DMS79 treated with DMSO at 0.1 percent for 48 hours (cell line): ENCODE measurements around the gene SRPX.

ENCODE experiments used
- DNase-seq: peaks from one replicate; lab custom pipeline; 2025; lab: John Stamatoyannopoulos, UW

SRPX gene, protein sequence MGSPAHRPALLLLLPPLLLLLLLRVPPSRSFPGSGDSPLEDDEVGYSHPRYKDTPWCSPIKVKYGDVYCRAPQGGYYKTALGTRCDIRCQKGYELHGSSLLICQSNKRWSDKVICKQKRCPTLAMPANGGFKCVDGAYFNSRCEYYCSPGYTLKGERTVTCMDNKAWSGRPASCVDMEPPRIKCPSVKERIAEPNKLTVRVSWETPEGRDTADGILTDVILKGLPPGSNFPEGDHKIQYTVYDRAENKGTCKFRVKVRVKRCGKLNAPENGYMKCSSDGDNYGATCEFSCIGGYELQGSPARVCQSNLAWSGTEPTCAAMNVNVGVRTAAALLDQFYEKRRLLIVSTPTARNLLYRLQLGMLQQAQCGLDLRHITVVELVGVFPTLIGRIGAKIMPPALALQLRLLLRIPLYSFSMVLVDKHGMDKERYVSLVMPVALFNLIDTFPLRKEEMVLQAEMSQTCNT

DNA sequence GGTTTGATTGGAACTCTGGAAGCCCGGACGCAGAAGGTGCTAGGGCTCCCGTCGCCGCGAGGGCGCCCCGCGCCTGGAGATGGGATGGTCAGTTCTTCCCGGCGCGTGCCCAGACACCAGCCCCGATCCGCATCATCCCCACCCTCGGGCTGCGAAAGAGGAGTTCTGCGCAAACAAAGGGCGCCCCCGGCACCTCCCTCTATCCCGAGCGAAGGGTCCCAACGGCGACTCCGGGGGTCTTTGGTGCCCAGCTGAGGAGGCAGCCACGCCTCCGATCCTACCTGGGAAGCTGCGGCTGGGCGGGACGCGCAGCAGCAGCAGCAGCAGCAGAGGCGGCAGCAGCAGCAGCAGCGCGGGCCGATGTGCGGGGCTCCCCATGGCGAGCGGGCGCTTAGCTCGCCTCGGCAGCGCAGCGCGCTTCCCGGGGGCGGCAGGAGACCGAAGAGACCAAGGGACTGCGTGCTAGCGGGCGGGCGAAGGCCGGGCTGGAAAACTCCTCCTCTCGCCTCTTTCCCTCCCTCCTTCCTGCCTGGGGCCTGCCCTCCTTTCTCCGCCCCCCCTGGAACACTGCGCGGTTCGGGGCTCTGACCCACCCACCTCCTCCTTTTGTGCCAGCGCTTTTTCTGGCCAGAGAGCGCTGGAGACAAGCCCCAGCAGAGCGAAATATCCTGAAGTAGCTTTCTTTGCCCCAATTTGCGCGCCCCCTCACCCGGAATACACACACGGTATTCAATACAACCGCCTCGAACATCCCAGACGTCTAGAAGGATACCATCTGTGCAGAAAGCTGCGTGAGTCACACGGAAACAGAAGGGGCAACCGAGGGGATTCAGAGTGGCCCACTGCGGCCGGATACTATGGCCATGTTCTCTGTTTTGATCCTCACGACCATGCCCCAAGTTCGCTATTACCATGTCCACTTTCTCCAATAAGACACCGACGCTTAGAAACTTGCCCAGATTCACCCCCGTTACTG is at the start of gene SRPX:
Gene SRPX (minus strand): TSS at position 457 of the 976 bp plus-strand sequence. CDS start 79 bp downstream, at position 378.
- DNase-seq: no peak

DNA sequence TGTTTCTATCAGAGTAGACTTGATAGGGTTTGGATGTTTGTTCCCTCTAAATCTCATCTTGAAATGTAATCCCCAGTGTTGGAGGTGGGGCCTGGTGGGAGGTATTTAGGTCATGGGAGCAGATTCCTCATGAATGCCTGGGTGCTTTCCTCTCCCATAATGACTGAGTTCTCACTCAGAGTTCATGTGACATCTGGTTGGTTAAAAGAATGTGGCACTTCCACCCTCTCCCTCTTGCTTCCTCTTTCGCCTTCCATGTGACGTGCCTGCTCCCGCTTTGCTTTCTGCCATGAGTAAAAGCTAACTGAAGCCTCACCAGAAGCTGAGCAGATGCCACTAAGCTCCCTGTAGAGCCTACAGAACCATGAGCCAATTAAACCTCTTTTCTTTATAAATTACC is 47.3 kb upstream of the SRPX start:
- no peak for DNase-seq

DNA sequence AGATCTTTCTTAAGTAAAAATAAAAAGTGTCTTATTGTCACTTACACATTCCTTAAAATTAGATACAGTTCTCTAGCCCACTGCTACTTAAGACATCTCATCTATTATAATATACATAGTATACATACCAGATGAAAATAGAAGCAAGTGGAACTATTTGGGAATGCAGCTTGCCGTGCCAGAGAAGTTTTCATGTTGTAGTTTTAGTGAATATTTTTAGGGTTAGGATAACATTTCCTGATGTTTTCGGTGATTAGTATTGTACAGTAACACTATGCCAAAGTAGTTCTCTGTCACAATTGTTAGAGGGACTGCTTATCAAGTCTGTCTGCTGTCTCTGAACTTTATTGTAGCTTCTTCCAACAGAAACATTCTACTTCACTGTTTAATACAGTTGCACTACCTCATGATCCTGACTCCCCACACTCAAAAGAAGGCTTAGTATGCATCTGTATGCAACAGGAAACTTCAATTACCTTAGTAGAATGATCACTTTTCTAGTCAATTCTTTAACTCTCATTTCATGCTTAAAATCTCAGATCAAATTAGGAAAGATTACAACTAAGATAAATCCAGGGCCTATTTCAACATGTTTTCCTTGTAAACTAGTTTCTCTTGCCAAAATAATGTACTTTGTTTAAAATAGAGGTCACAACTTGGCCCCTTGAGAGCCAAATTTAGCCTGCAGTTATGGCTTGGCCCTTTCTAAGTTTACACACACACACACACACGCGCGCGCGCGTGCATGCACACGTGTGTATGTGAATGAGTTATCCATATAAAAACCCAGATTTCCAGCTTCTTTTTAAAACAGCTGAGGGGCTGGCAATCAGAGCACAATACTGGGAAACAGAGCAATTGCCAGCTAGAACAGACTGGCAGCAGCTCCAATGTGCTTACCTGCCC is 42.3 kb upstream of the SRPX start:
- DNase-seq: no peak

DNA sequence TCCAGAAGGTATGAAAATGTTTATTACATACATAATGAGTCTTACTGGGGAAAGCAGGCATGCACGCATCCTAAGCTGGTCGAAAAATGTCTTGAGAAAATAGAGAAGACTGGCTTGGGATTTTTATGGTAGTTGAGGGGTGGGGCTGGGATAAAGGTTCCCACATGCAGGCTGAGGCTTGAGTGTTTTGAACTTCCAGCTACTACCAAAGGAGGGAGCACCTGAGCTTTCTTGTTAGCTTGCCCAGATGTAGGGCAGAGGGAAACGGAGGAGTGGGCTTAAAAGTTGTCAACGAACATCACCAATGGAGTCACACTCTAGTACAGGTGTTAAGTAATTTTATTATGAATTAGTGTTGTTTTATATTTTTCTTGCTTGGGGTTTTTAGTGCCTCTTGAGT is 39.6 kb upstream of the SRPX start:
- DNase-seq: no peak

DNA sequence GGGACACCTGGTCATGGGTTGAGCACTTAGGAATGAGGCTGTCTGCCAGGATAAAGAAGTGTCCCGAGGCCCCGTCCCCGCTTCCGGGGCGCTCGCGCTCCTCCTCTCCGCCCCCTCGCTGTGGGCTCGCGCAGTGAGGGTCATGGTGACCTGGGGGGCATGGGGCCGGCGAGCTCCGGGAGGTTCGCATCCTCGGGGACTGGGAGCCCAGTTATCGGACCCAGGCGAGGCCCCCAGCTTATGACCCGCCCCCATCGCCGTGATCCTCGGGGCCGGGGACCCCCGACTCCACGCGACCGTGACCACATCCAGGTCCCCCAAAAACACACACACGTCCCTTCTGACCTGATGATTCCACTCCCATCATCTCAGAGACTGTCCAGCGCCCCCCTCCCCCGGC is 35.3 kb upstream of the SRPX start:
- DNase-seq: no peak

DNA sequence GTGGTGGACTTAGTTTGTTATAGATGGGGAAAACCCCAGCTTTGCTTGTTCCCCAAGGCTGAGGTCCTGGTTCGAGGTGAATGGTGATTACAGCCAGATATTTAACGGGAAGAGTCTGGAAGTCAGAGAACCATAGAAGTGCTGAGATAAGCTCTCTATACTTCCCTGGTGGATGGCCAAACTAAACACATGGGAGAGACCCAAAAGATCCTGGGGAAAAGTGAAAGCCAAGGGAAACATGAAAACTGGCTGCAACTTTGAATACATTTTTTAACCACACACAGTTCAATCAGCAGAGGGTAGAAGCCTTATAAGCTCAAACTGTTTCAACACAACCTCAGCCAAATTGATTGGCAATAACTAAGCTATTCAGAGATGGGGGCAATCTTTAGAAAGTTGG is 29.3 kb upstream of the SRPX start:
- no peak for DNase-seq

DNA sequence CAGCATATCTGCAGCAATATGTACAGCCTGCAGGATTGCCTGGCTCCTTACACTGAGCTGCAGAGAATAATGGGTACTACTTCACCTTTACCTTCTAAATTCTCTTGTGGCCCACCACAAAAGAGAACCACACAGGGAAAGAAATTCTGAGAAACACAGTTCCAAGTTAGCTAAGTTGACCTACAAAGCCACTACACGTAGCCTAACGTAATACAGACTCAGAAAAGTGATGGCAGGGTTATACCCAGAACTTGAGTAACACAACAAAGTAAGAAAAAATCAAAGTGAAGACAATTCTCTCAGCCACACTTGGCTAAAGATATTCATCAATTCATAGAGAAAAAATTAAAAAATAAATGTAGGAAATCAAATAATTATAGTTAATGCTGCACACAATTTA is 26.4 kb upstream of the SRPX start:
- no peak for DNase-seq

DNA sequence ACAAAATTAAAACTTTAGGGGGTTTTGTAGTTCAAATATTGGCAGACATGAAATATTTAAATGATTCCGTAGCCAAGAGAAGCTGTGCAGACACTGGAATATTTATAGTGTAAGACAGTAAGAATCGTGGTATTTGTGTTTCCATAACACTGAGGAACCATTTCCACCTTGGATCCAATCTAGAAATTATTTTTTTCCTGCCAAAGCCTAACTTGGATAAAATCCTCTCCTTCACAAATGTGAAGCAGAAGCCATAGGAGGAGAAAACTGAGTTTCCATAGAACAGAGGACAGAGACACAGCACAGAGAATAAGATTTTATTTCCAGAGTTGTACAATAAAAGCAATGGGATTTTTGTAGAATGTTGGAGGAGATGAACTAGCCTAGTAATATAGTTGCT is 19.9 kb upstream of the SRPX start:
- no peak for DNase-seq

DNA sequence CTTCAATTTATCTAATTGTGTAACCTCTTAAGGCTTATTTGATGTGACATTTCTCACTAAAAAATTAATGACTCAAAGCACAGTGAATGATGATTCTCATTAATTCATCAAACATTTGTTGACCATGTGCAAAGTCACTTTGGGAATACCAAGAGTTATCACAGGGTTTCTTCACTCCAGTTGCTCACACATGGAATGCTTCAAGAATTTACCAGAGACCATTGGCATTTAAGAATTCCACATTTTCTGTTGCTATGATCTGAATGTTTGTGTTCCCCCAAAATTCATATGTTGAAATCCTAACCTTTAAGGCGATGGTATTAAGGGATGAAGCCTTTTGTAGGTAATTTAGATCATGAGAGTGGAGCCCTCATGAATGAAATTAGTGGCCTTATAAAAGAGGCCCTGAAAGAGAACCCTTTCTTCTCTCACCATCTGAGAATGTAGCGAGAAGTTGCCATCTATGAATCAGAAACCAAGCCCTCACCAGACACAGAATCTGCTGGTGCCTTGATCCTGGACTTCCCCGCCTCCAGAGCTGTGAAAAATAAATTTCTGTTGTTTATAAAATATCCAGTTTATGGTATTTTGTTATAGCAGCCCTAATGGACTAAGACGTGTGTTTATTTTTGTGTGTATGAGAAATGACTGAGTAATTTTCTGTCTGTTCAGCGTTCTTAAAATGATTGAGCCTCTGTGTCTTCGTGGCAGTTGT is 16.4 kb upstream of the SRPX start:
- no peak for DNase-seq

DNA sequence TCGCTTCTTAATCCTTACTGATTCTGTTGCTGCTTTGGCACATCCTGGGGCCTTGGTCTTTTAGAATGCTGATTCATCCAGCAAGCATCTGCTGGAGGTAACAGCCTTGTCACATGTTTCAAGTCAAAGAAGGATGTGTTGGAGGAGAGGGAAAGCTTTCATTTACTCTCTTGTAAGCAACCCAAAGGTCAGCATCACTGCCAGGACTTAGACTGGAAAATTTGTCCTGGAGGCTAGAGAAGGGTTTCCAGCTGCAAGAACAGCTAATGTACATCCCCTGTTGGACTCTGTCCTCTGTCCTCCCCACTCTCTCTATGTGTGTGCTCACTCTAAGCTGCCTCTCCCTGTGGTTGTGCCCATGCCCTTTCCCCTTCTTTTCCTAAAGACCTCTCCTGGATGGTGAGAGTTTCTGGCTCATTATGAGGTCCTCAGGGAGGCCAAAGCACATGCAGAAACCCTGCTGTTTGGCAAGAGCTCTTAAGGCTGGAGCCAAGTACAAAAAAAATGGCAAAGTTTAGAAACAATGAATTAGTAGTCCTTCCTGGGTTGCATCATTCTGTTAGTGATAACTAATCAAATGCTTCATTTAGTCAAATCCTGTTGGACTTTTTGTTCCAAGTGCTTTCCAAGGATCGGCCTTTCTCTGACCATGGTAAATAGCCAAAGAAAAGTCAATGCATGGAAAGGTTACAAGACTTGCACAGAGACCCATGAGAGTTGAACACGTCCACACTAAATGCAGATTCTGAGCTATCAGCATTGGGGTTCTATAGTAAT is 13.4 kb upstream of the SRPX start:
- no peak for DNase-seq

DNA sequence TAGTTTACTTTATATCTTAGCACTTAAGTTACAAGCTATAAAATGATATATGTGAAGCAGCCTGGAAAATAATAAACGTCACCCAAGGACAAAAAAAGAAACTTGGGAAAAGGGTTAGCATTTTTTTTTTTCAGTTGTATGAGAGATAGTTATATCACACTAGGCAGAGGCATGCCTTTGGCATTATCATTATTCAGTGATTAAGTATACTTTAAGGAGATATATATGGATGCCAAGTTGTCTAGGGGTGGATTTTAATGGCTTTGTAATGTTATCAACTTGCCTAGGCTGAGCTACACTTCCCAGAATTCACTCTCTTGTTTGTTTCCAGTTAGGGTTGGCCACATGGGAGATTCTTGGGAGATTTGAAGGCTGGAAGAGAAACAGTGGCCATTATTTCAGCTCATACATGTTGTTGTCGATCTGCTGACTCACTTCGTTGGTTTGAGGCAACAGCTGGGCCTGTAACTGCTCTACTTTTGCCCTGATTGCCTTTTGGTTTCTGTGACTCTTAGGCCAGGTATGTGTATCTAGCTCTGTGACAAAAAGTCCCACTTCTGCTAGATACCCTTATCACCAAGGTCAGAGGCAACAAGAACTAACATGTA is 11.5 kb upstream of the SRPX start:
- DNase-seq: no peak

DNA sequence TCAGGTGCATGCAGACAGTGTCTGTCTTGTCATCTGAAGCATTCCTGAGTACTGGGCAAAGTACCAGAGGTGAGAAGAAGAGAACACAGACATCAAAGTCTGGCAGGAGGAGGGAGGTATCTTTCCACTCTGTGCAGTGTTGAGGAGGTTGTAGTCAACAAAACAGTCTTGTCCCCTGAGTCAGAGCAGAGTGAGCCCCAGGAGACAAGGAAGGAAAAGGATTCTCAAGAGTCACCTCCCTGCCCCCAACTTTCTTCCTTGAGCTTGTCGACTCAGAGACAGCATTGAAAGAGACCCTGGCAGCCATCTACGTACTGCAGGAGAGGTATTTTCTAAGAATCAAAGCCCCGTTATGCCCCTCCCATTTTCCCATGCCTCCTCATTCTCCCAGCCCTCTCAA is 4.4 kb upstream of the SRPX start:
- DNase-seq: no peak

DNA sequence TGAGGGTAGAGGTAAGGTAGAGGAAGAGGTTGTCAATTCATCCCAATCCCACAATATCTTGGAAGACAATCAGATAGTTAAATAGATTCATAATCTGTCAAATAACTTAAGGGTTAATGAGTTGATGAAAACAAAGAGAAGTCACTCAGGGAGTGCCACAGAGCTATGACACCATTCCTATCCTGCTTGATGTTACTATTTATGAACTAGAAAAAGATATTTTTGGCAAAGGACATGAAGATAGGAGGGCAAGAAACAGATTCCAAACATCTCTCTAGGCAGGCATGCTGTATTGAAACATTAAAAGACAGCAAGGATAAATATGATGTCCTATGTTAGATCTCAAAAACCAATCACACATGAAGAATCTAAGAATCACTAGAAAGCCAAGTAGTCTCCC is 3.5 kb upstream of the SRPX start:
- no peak for DNase-seq

DNA sequence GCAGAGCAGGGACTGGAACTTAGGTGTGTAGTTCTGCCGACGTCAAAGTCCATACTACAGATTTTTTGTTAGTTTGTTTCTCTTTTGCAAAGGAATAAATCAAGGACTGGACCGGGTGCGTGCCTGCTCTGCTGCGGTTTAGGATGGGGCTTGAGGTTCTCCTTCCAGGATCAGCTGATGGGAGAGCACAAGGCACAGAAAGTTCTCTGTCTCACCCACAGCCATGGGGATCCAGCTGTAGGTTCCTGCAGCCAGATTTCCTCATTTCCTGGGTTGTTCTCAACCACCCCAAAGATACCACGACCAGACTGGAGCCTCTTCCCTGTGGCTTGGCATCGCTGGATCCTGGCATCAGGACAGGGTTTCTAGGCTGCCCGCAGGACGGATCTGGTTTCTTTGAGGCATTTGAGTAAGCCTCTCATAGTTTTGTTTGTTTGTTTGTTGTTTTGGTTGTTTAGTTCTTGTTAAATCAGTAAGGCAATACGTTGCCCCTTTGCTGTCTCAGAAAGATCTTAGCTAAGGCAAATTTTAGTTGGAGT is 789 bp upstream of the SRPX start:
- DNase-seq: no peak

DNA sequence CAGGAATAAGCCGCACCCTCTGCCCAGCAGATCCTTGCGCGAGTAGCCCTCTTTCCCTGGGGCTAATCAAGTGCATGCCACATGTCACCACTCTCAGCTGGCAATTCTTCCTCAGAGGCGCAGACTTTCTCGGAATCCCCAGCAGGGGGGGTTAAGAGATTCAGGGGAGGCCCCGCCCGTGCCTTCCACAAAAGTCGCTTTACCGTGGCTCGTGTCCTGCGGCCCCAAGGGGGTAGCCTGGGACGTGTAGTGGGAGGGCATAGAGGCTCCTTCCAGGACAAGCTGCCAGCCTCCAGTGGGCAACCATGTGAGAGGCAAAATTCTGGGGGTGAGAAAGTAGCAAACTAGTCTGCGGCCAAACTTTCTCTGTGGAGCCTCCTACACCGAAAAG is 652 bp downstream of the SRPX start:
- no peak for DNase-seq

DNA sequence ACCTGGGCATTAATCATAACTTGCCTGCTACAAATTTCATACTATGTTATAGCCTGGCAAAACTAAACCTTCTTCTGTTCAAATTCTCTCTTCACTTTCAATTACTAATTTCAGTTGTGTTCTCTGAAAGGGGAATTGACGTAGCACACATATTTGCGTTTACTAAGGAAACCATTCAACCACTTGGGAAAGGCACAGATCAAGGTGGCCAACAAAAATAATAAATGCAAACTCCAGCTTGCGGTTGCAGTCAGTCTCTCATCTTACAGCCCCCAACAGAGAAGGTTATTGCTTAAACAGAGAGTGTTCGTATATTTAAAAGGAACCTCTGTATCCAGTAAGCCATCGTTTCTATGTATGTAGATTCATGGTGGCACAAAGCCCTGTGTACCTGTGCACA is 4.0 kb downstream of the SRPX start:
- no peak for DNase-seq

DNA sequence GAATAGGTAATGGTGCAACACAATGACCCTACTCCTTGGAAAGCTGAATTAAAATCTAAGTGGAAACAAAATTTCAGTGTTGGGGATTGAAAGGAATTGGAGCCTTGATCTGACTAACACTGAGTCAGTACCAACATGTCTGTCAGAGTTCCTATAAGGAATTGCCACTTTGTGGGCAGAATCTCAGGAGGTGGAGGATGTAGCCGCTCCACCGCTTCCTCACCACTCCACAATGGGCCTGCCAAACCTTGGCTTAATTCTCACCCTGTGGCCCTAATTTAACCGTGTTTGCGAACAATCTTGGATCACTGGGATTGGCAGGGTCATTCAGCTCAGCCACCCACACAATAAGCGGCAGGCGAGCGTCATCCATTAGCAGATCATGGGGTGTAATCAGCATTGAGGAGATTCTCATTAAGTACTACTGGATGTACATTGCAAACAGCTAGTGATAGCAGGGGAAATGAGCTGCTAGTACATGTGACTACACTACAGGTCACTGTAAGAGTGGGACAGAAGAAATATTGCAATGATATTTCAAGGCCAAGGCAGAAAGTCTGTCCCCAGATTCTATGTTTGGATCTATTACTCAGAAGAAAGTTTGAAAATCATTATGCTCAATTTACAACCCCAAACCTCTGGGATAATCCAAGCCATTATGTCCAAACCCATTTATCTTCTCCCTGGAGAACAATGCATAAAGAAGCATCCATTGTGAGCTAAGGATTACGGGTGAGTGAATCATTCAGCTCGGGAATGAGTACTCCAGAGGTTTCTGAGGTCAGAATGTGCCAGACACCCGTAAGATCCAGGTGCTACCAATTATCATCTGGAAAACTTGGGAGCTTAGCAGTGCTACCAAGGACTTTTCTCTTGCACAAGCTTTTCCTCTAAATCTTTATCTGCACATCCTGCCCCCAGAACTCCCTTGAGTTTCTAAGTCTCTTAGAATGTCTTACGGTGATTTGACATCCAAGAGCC is 5.8 kb downstream of the SRPX start:
- DNase-seq: no peak

DNA sequence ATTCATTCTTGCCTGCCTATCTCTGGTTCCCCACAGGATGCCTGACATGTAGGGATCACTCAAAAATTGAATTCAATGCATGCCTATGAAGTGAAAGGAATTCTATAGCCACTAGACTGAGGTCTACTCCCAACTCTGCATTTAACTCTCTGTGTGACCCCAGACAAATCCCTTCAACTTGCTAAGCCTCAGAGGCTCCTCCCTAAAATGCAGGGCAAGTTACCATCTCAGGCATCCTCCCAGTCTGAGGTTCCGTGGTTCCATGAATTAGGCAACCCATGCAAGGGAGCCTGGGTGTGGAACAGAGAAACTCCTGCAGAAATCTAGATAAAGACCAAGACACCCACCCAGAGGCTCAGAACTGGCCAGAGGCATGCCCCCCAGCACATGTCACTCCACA is 6.6 kb downstream of the SRPX start:
- no peak for DNase-seq
